ENCODE data around the gene ZNF516.

GRCh38 chr18:76444446-76445105 is 50.5 kb downstream of the ZNF516 start:
- TF ChIP-seq RAD21 (IDR thresholded peaks at IDR 0.05), result no peak
- TF ChIP-seq CTCF (IDR thresholded peaks at IDR 0.05; ENCODE audit: low read depth, low read length, missing input control), result no peak
- no peak for TF ChIP-seq ATF3 (IDR thresholded peaks at IDR 0.05)
- no peak for TF ChIP-seq GABPA (IDR thresholded peaks at IDR 0.05 in 1 of 2, conservative IDR thresholded peaks at IDR 0.05 in 1 of 2)
- TF ChIP-seq EGR1 (IDR thresholded peaks at IDR 0.05; ENCODE audit: low read depth in 2 of 2), result no peak
- no peak for TF ChIP-seq HNF4A (conservative IDR thresholded peaks at IDR 0.05)
- no peak for TF ChIP-seq RXRA (IDR thresholded peaks at IDR 0.05)
- TF ChIP-seq TAF1 (conservative IDR thresholded peaks at IDR 0.05), result no peak
- TF ChIP-seq FOXA1 (IDR thresholded peaks at IDR 0.05), result no peak

All from liver (tissue), 3 donors.